Measurements from ENCODE around the gene LRRC66. TPM values are rescaled to one million over a fixed set of nuclear protein-coding genes. Genes with fewer than 3 reads are reported as not detected.

The LRRC66 gene
- total RNA-seq, 1 experiment from 2014 or later = 0.24 TPM

- intact Hi-C loops (cut with micrococcal nuclease; ENCODE audit: unreplicated experiment) = no loop called here
- ChIA-PET POLR2A (ENCODE audit: unreplicated experiment) (no interaction called here), CTCF (no interaction called here)
- H3F3A ChIP-seq (ENCODE audit: insufficient read depth, low read depth) = no peaks in the 10 kb centered on the region
- H4K20me1 ChIP-seq (ENCODE audit: insufficient read depth) = no peaks in the 10 kb centered on the region
- H3K27me3 ChIP-seq (ENCODE audit: insufficient read depth, low read depth) = no peaks in the 10 kb centered on the region
- no peaks in the 10 kb centered on the region for H3K9me3 ChIP-seq (ENCODE audit: insufficient read depth, low read depth)
- no peak for TF ChIP-seq CTCF (conservative IDR thresholded peaks at IDR 0.05)
- TF ChIP-seq EZH2 (IDR thresholded peaks at IDR 0.05; ENCODE audit: low read depth) = no peak
- H3K36me3 ChIP-seq (ENCODE audit: low read depth) = no peaks in the 10 kb centered on the region
- H3K4me2 ChIP-seq = no peak overlapping the region
- no peak overlapping the region for H2AFZ ChIP-seq
- no peaks in the 10 kb centered on the region for H3K9me2 ChIP-seq (ENCODE audit: insufficient read depth)
- H3K4me1 ChIP-seq (replicated peaks; ENCODE audit: insufficient read depth) = no peaks in the 10 kb centered on the region
- BruUV-seq (replicated peaks) = no TSS peak
- no peak overlapping the region for H3K4me3 ChIP-seq
- no peak overlapping the region for H3K27ac ChIP-seq
- H3K79me2 ChIP-seq (ENCODE audit: low read depth) = no peaks in the 10 kb centered on the region
- no peak for DNase-seq
Measured at GRCh38 chr4:52052475-52052780, 32.3 kb upstream of the LRRC66 start.

GRCh38 chr4:52051615-52052474 is 31.7 kb upstream of the LRRC66 start:
- no peak for DNase-seq
- H2AFZ ChIP-seq = no peak overlapping the region

GRCh38 chr4:52051213-52051614 is 31.1 kb upstream of the LRRC66 start, which contains the start of gene SPATA18:
Gene SPATA18, plus strand, starts transcription at chr4:52051304. Its CDS starts 401 bp downstream, at chr4:52051705.
- Histone ChIP-seq H2AFZ (no peak within 1 kb of the TSS), H3K27ac (no peak within 1 kb of the TSS), H3K36me3 (ENCODE audit: low read depth) (no peaks in the 10 kb centered on the region), H3K4me3 (no peak within 1 kb of the TSS), H3K79me2 (ENCODE audit: low read depth) (no peaks in the 10 kb centered on the region), H3K9me2 (ENCODE audit: insufficient read depth) (no peaks in the 10 kb centered on the region), H3K4me1 (replicated peaks; ENCODE audit: insufficient read depth) (no peaks in the 10 kb centered on the region), H4K20me1 (ENCODE audit: insufficient read depth) (no peaks in the 10 kb centered on the region), H3K4me2 (no peak within 1 kb of the TSS), H3F3A (ENCODE audit: insufficient read depth, low read depth) (no peaks in the 10 kb centered on the region), H3K9me3 (ENCODE audit: insufficient read depth, low read depth) (no peaks in the 10 kb centered on the region), H3K27me3 (ENCODE audit: insufficient read depth, low read depth) (no peaks in the 10 kb centered on the region)
- intact Hi-C loops (cut with micrococcal nuclease; ENCODE audit: unreplicated experiment) = no loop called here
- ChIA-PET POLR2A (ENCODE audit: unreplicated experiment) (no interaction called here), CTCF (no interaction called here)
- TF ChIP-seq EZH2 (IDR thresholded peaks at IDR 0.05; ENCODE audit: low read depth) = no peak
- TF ChIP-seq CTCF (conservative IDR thresholded peaks at IDR 0.05) = no peak
- no peak for DNase-seq
- no TSS peak for BruUV-seq (replicated peaks)

More at GRCh38 chr4:52051615-52052474, 31.7 kb upstream of the LRRC66 start:
- ChIA-PET POLR2A (ENCODE audit: unreplicated experiment) (no interaction called here), CTCF (no interaction called here)
- Histone ChIP-seq H3K9me2 (ENCODE audit: insufficient read depth) (no peaks in the 10 kb centered on the region), H4K20me1 (ENCODE audit: insufficient read depth) (no peaks in the 10 kb centered on the region), H3K27ac (no peak overlapping the region), H3K4me2 (no peak overlapping the region), H3F3A (ENCODE audit: insufficient read depth, low read depth) (no peaks in the 10 kb centered on the region), H3K4me1 (replicated peaks; ENCODE audit: insufficient read depth) (no peaks in the 10 kb centered on the region), H3K36me3 (ENCODE audit: low read depth) (no peaks in the 10 kb centered on the region), H3K79me2 (ENCODE audit: low read depth) (no peaks in the 10 kb centered on the region), H3K4me3 (no peak overlapping the region), H3K27me3 (ENCODE audit: insufficient read depth, low read depth) (no peaks in the 10 kb centered on the region), H3K9me3 (ENCODE audit: insufficient read depth, low read depth) (no peaks in the 10 kb centered on the region)
- BruUV-seq (replicated peaks) = no TSS peak
- intact Hi-C loops (cut with micrococcal nuclease; ENCODE audit: unreplicated experiment) = no loop called here
- TF ChIP-seq EZH2 (IDR thresholded peaks at IDR 0.05; ENCODE audit: low read depth) (no peak), CTCF (conservative IDR thresholded peaks at IDR 0.05) (no peak)

Measured in PC-9 (cell line).